Liver (tissue), 9 donors: ENCODE data around the gene ABCA4. TPM values are rescaled to one million over a fixed set of nuclear protein-coding genes. Genes with fewer than 3 reads are reported as not detected.

ENCODE experiments used
- DNase-seq: peaks from one replicate; pipeline ENCODE4 v3.0.0-alpha.2; 2017; ENCODE audit warnings: low spot score
- H3K27ac ChIP-seq, 2 donors: one replicate each; pipeline ENCODE4 v1.7.0; 2013; ENCODE audit warnings: inconsistent platforms in 2 of 2, low read length in 2 of 2, control low read depth in 1 of 2, low read depth in 1 of 2, mild to moderate bottlenecking in 1 of 2
- H3K27me3 ChIP-seq, 4 donors: one replicate each; pipeline versions ENCODE4 v1.6.1 to v1.7.0; 2013; ENCODE audit warnings: low read length in 3 of 4, inconsistent platforms in 1 of 4, mild to moderate bottlenecking in 1 of 4, moderate library complexity in 1 of 4; ENCODE audit not compliant: control insufficient read depth in 4 of 4, insufficient read depth in 4 of 4
- H3K36me3 ChIP-seq, 4 donors: one replicate each; pipeline versions ENCODE4 v1.6.1 to v1.7.0; 2013; ENCODE audit warnings: low read length in 3 of 4, mild to moderate bottlenecking in 3 of 4, low read depth in 1 of 4, moderate library complexity in 1 of 4; ENCODE audit not compliant: control insufficient read depth in 4 of 4, insufficient read depth in 3 of 4
- H3K4me1 ChIP-seq, 4 donors: one replicate each; pipeline versions ENCODE4 v1.6.1 to v1.7.0; 2013; ENCODE audit warnings: low read length in 3 of 4, mild to moderate bottlenecking in 3 of 4, moderate library complexity in 1 of 4; ENCODE audit not compliant: control insufficient read depth in 4 of 4, insufficient read depth in 4 of 4
- H3K4me3 ChIP-seq, 3 donors: one replicate each; pipeline versions ENCODE4 v1.6.1 to v1.7.0; 2013; ENCODE audit warnings: low read length in 3 of 3, control low read depth in 1 of 3, low read depth in 1 of 3, mild to moderate bottlenecking in 1 of 3
- H3K9ac ChIP-seq, 2 donors: one replicate each; pipeline ENCODE4 v1.7.0; 2013; ENCODE audit warnings: low read length in 2 of 2, mild to moderate bottlenecking in 2 of 2, moderate library complexity in 2 of 2, control low read depth in 1 of 2, low read depth in 1 of 2
- H3K9me3 ChIP-seq, 4 donors: one replicate each; pipeline versions ENCODE4 v1.6.1 to v1.7.0; 2013; ENCODE audit warnings: low read length in 3 of 4; ENCODE audit not compliant: control insufficient read depth in 4 of 4
- EGR1 ChIP-seq, 2 donors: IDR thresholded peaks; 2 replicates each; pipeline ENCODE4 v1.6.1; 2016 to 2018; ENCODE audit warnings: antibody characterized with exemption in 2 of 2, low read depth in 2 of 2
- FOXA1 ChIP-seq: IDR thresholded peaks from 2 replicates; pipeline ENCODE4 v1.6.1; 2016; ENCODE audit warnings: antibody characterized with exemption
- FOXA2 ChIP-seq: IDR thresholded peaks from 2 replicates; pipeline ENCODE4 v1.6.1; 2016; ENCODE audit warnings: antibody characterized with exemption
- GABPA ChIP-seq, 2 donors: IDR thresholded peaks in 1 of 2; conservative IDR thresholded peaks in 1 of 2; 2 replicates each; pipeline ENCODE4 v1.6.1; 2016; ENCODE audit warnings: antibody characterized with exemption in 2 of 2, mild to moderate bottlenecking in 1 of 2, moderate library complexity in 1 of 2
- HNF4A ChIP-seq, 2 donors: conservative IDR thresholded peaks; 2 replicates each; pipeline ENCODE4 v1.6.1; 2016; ENCODE audit warnings: antibody characterized with exemption in 2 of 2, mild to moderate bottlenecking in 2 of 2
- HNF4G ChIP-seq: IDR thresholded peaks from 2 replicates; pipeline ENCODE4 v1.6.1; 2016; ENCODE audit warnings: antibody characterized with exemption
- JUND ChIP-seq, 2 donors: IDR thresholded peaks; 2 replicates each; pipeline ENCODE4 v1.6.1; 2016; ENCODE audit warnings: antibody characterized with exemption in 2 of 2
- NR2F2 ChIP-seq: IDR thresholded peaks from 2 replicates; pipeline ENCODE4 v1.6.1; 2016; ENCODE audit warnings: antibody characterized with exemption
- RAD21 ChIP-seq, 2 donors: IDR thresholded peaks; 2 replicates each; pipeline ENCODE4 v1.6.1; 2016; ENCODE audit warnings: antibody characterized with exemption in 2 of 2, mild to moderate bottlenecking in 2 of 2
- RXRA ChIP-seq, 2 donors: IDR thresholded peaks; 2 replicates each; pipeline ENCODE4 v1.6.1; 2017 to 2018; ENCODE audit warnings: antibody characterized with exemption in 2 of 2, mild to moderate bottlenecking in 1 of 2
- SP1 ChIP-seq: IDR thresholded peaks from 2 replicates; pipeline ENCODE4 v1.6.1; 2018; ENCODE audit warnings: antibody characterized with exemption, mild to moderate bottlenecking
- TAF1 ChIP-seq: conservative IDR thresholded peaks from 2 replicates; pipeline ENCODE4 v1.6.1; 2016; ENCODE audit warnings: antibody characterized with exemption, mild to moderate bottlenecking
- YY1 ChIP-seq: IDR thresholded peaks from 2 replicates; pipeline ENCODE4 v1.6.1; 2016; ENCODE audit warnings: antibody characterized with exemption, mild to moderate bottlenecking
- WGBS: extraction: QIAGEN DNeasy Blood & Tissue Kit; methylation state at CpG from one replicate; pipeline ENCODE4 v1.1.7; 2013; 5-methylcytosine and 5-hydroxymethylcytosine counted together
- polyA plus RNA-seq, 2 donors: library from polyadenylated mRNA; stranded (reverse) in 1 of 2; unstranded in 1 of 2; fragments of 200-250 nt in 1 of 2; fragments of >200 nt in 1 of 2; fragmentation: Nextera tagmentation in 1 of 2; extraction: Ambion mirVana in 1 of 2; gene quantifications; one replicate each; pipeline versions ENCODE4 v1.2.1 to v1.2.3, GENCODE V29; 2013 to 2015
- total RNA-seq, 2 donors: library from RNA; depleted of rRNA; stranded (reverse); fragments of >200 nt; gene quantifications; one replicate each; pipeline ENCODE4 v1.2.3, GENCODE V29; 2014
- TF ChIP-seq, protein P1 (sequence below): fragments of 150-350 bp; IDR thresholded peaks from 2 replicates; pipeline ENCODE4 v1.5.1; 2017; ENCODE audit warnings: improper control_type of control experiment, low read depth, low read length; ENCODE audit not compliant: missing input control
- TF ChIP-seq, protein P2 (sequence below): IDR thresholded peaks from 2 replicates; pipeline ENCODE4 v1.6.1; 2016; ENCODE audit warnings: antibody characterized with exemption
- TF ChIP-seq, protein P3 (sequence below): IDR thresholded peaks from 2 replicates; pipeline ENCODE4 v1.6.1; 2016; ENCODE audit warnings: antibody characterized with exemption
- TF ChIP-seq, protein P4 (sequence below): IDR thresholded peaks from 2 replicates; pipeline ENCODE4 v1.6.1; 2016; ENCODE audit warnings: antibody characterized with exemption, mild to moderate bottlenecking
- TF ChIP-seq, protein P5 (sequence below): IDR thresholded peaks from 2 replicates; pipeline ENCODE4 v1.6.1; 2016; ENCODE audit warnings: antibody characterized with exemption
- donor health status: healthy.
- donor health status: healthy.
- donor health status: healthy.
- donor health status: healthy.
- donor health status: healthy.

ABCA4 gene
- total and polyA plus RNA-seq, 4 donors: 0.19 to 1.5 (median 0.38) TPM

DNA sequence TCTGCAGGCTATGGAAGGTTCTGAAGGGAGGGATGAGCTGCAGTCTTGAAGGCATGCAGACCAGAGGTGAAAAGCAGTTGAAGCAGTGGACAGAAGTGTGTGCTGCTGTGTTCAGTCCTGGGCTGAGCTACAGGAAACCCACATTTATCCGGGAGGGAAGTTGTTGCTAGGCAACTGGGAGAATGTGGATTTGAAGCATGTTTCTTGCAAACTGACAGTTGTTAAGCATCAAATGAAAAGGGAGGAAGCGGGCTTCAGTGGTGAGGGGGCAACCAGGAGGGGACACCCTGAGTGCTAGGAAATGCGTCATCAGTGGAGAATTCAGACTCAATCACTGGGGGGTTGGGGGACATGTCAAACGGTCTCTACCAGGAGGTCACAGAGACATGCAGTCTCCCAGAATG lies 28.7 kb downstream of the ABCA4 start:
- Histone ChIP-seq H3K9me3 (no peaks in the 10 kb centered on the region), H3K27me3 (no peaks in the 10 kb centered on the region), H3K4me3 (no peak overlapping the region), H3K4me1 (no peaks in the 10 kb centered on the region), H3K9ac (no peak overlapping the region), H3K36me3 (no peaks in the 10 kb centered on the region), H3K27ac (peak overlapping the region; percentile 66 to 80)
- DNase-seq: no peak
- TF ChIP-seq RXRA (IDR thresholded peaks at IDR 0.05) (peak in 1 of 2 donors; percentile 16), GABPA (IDR thresholded peaks at IDR 0.05 in 1 of 2, conservative IDR thresholded peaks at IDR 0.05 in 1 of 2) (no peak), NR2F2 (peak; percentile 88), SP1 (peak; percentile 28), RAD21 (IDR thresholded peaks at IDR 0.05) (peak in 1 of 2 donors; percentile 12)
- TF ChIP-seq, protein P1, sequence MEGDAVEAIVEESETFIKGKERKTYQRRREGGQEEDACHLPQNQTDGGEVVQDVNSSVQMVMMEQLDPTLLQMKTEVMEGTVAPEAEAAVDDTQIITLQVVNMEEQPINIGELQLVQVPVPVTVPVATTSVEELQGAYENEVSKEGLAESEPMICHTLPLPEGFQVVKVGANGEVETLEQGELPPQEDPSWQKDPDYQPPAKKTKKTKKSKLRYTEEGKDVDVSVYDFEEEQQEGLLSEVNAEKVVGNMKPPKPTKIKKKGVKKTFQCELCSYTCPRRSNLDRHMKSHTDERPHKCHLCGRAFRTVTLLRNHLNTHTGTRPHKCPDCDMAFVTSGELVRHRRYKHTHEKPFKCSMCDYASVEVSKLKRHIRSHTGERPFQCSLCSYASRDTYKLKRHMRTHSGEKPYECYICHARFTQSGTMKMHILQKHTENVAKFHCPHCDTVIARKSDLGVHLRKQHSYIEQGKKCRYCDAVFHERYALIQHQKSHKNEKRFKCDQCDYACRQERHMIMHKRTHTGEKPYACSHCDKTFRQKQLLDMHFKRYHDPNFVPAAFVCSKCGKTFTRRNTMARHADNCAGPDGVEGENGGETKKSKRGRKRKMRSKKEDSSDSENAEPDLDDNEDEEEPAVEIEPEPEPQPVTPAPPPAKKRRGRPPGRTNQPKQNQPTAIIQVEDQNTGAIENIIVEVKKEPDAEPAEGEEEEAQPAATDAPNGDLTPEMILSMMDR: no peak
- 63% methylated on average over 4 of the region's 4 CpGs for WGBS

DNA sequence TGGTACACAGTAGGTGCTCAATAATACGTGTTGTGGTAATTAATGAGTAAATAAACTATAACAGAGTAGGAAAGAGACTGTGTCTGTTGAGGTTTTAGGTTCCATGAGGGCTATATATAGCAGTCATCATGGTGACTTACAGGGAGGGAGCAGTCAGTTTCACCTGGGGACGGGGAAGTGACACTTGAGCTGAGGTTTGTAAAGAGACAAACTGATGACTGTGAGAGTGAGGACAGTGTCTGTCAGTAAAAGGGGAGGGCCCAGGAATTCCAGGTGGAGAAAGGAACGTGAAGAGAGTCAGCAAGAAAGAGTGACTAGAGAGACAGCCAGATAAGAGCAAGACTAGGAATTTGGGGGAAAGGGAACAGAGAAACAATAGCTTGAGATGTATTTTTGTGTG lies 30.2 kb downstream of the ABCA4 start:
- Histone ChIP-seq H3K9ac (no peak overlapping the region), H3K4me1 (no peaks in the 10 kb centered on the region), H3K4me3 (no peak overlapping the region), H3K27me3 (no peaks in the 10 kb centered on the region), H3K9me3 (no peaks in the 10 kb centered on the region), H3K36me3 (no peaks in the 10 kb centered on the region), H3K27ac (no peak overlapping the region)
- DNase-seq: no peak
- 77% methylated on average over 3 of the region's 3 CpGs for WGBS
- TF ChIP-seq, protein P2, sequence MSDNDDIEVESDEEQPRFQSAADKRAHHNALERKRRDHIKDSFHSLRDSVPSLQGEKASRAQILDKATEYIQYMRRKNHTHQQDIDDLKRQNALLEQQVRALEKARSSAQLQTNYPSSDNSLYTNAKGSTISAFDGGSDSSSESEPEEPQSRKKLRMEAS: no peak
- TF ChIP-seq RXRA (IDR thresholded peaks at IDR 0.05): no peak
- TF ChIP-seq JUND (IDR thresholded peaks at IDR 0.05): no peak
- TF ChIP-seq, protein P1: no peak
- no peak for TF ChIP-seq FOXA2
- TF ChIP-seq, protein P3, sequence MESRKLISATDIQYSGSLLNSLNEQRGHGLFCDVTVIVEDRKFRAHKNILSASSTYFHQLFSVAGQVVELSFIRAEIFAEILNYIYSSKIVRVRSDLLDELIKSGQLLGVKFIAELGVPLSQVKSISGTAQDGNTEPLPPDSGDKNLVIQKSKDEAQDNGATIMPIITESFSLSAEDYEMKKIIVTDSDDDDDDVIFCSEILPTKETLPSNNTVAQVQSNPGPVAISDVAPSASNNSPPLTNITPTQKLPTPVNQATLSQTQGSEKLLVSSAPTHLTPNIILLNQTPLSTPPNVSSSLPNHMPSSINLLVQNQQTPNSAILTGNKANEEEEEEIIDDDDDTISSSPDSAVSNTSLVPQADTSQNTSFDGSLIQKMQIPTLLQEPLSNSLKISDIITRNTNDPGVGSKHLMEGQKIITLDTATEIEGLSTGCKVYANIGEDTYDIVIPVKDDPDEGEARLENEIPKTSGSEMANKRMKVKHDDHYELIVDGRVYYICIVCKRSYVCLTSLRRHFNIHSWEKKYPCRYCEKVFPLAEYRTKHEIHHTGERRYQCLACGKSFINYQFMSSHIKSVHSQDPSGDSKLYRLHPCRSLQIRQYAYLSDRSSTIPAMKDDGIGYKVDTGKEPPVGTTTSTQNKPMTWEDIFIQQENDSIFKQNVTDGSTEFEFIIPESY: no peak
- no peak for TF ChIP-seq TAF1
- no peak for TF ChIP-seq YY1
- TF ChIP-seq, protein P4, sequence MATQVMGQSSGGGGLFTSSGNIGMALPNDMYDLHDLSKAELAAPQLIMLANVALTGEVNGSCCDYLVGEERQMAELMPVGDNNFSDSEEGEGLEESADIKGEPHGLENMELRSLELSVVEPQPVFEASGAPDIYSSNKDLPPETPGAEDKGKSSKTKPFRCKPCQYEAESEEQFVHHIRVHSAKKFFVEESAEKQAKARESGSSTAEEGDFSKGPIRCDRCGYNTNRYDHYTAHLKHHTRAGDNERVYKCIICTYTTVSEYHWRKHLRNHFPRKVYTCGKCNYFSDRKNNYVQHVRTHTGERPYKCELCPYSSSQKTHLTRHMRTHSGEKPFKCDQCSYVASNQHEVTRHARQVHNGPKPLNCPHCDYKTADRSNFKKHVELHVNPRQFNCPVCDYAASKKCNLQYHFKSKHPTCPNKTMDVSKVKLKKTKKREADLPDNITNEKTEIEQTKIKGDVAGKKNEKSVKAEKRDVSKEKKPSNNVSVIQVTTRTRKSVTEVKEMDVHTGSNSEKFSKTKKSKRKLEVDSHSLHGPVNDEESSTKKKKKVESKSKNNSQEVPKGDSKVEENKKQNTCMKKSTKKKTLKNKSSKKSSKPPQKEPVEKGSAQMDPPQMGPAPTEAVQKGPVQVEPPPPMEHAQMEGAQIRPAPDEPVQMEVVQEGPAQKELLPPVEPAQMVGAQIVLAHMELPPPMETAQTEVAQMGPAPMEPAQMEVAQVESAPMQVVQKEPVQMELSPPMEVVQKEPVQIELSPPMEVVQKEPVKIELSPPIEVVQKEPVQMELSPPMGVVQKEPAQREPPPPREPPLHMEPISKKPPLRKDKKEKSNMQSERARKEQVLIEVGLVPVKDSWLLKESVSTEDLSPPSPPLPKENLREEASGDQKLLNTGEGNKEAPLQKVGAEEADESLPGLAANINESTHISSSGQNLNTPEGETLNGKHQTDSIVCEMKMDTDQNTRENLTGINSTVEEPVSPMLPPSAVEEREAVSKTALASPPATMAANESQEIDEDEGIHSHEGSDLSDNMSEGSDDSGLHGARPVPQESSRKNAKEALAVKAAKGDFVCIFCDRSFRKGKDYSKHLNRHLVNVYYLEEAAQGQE: no peak
- no peak for TF ChIP-seq FOXA1
- no peak for TF ChIP-seq HNF4G
- no peak for TF ChIP-seq RAD21 (IDR thresholded peaks at IDR 0.05)
- TF ChIP-seq, protein P5, sequence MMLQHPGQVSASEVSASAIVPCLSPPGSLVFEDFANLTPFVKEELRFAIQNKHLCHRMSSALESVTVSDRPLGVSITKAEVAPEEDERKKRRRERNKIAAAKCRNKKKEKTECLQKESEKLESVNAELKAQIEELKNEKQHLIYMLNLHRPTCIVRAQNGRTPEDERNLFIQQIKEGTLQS: no peak
- TF ChIP-seq SP1: no peak
- no peak for TF ChIP-seq HNF4A (conservative IDR thresholded peaks at IDR 0.05)
- TF ChIP-seq GABPA (IDR thresholded peaks at IDR 0.05 in 1 of 2, conservative IDR thresholded peaks at IDR 0.05 in 1 of 2): no peak
- no peak for TF ChIP-seq NR2F2
- no peak for TF ChIP-seq EGR1 (IDR thresholded peaks at IDR 0.05; ENCODE audit: low read depth in 2 of 2)
